Mesodermal cell (in vitro differentiated cells): ENCODE results near the gene EGLN2. TPM values are rescaled to one million over a fixed set of nuclear protein-coding genes. Genes with fewer than 3 reads are reported as not detected.

Experiments used
- H3K27ac ChIP-seq: 2 replicates; pipeline ENCODE4 v1.7.0; 2013; ENCODE audit warnings: mild to moderate bottlenecking, low read depth, low read length, moderate library complexity; ENCODE audit not compliant: severe bottlenecking
- H3K36me3 ChIP-seq: 2 replicates; pipeline ENCODE4 v1.7.1; 2013; ENCODE audit warnings: mild to moderate bottlenecking, low read length, moderate library complexity; ENCODE audit not compliant: control insufficient read depth, insufficient read depth
- H3K4me1 ChIP-seq: one replicate; pipeline ENCODE4 v1.7.1; 2013; ENCODE audit warnings: mild to moderate bottlenecking, low read length; ENCODE audit not compliant: insufficient read depth, control insufficient read depth, poor library complexity, severe bottlenecking
- H3K4me3 ChIP-seq: 2 replicates; pipeline ENCODE4 v1.7.0; 2013; ENCODE audit warnings: low read length, control low read depth, mild to moderate bottlenecking; ENCODE audit not compliant: insufficient read depth, poor library complexity, severe bottlenecking; ENCODE audit errors: extremely low read depth
- H3K9me3 ChIP-seq: 2 replicates; pipeline ENCODE4 v1.7.1; 2013; ENCODE audit warnings: mild to moderate bottlenecking, low read length, moderate library complexity; ENCODE audit not compliant: control insufficient read depth
- WGBS, 2 experiments: methylation state at CpG; one replicate each; pipeline ENCODE4 v1.1.5; 2013; ENCODE audit warnings: missing lambda C conversion rate in 2 of 2; ENCODE audit not compliant: insufficient coverage in 2 of 2; 5-methylcytosine and 5-hydroxymethylcytosine counted together
- polyA plus RNA-seq, 2 experiments: library from polyadenylated mRNA; stranded (reverse); fragments of 50-300 nt; gene quantifications; one replicate each; pipeline ENCODE4 v1.2.3, GENCODE V29; 2013

The EGLN2 gene
- 56.7 TPM for polyA plus RNA-seq (2013, experiment 1 of 2)
- polyA plus RNA-seq (2013, experiment 2 of 2): 46.4 TPM

DNA sequence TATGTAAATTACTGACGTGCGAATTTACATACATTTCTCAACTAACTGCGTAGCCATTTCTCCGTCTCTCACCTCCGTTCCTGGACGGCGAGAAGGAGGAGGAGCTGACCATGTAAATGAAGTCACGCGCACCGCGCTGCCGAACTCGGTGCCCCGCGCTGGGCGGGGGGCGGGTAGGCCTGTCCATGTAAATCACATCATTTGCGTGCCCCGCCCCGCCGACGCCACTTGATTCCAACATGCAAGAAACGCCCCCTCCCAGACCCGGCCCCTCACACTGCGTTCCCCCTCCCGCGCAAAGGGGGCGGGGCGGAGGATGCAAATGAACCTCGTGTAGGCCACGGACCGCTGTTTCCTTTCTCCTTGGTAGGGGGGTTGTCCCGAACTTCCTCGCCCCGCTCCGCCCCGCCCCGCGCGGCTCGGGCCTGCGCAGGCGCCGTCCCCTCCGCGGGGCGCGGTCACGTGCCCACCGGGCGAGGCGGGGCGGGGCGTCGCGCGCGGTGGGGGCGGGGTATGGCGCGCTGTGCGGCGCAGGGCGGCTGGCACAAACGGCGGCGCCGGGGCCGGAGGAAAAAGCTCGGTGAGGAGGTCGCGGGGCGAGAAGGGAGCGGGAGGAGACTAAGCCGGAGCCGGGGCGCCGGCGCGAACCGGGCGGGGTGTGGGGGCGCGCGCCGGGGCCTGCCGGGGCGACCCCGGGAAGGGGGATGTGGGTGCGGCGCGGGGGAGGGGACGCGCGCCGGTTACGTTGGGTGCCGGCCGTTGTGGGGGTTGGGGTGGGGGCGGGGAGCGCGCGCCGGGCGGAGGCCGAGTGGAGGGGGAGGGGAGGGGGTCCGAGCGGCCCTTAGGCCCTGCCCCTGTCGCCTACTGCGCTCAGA lies at the start of gene EGLN2:
Gene EGLN2 (plus strand): TSS at position 509 of the 875 bp plus-strand sequence. CDS start 1,382 bp downstream, outside the sequence.
- H3K36me3 ChIP-seq: peaks cover 40% of the 10 kb centered on the region
- H3K27ac ChIP-seq: peak within 1 kb of the TSS; percentile 90
- H3K4me1 ChIP-seq: peaks cover 39% of the 10 kb centered on the region
- 0% methylated on average over 10 to 46 of the region's 110 CpGs for WGBS, 2 experiments
- H3K4me3 ChIP-seq: peak within 1 kb of the TSS; percentile 73
- no peaks in the 10 kb centered on the region for H3K9me3 ChIP-seq

DNA sequence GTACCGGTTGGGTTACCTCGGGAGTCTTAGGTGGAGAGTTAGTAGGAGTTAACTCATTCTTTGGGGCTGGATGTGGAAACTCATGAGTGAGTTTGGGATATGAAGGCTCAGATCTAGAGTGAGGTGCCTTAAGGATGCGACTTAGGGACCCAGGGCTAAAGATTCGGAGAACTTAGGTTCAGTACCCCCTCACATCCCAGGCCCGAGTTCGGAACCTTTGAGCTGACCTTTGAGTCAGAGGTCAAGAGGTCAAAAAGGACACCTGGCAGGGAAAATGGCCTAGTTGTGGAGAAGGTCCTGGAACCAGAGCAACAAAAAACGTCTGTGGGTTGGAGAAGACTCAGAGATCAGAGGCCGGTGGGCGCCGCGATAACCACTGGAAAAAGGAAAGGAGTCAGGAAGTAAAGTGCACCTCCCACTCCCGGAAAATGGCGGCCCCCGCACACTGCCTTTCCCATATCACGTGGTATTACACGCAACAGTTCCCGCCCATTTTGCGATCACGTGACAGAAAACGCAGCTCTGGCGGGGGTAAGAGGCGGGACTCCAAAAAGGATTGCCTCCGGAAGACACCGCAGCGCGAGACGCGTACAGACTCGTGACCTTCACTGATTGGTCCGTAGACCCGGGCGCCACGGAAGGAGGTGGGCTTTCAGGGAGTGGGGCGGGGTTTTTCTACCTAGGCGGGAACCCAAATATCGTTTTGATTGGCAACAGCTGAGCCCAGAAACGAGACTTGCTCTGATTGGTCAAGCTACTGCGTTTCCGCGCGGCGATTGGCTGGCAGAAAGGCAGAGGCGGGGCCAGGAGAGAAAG lies 48.7 kb upstream of the EGLN2 start, which contains the start of gene ACTMAP:
Gene ACTMAP (minus strand): TSS at position 420 of the 816 bp plus-strand sequence. CDS start 674 bp downstream, outside the sequence.
- H3K4me3 ChIP-seq: peak within 1 kb of the TSS; percentile 92
- H3K4me1 ChIP-seq: peaks cover 28% of the 10 kb centered on the region
- 0 to 2% methylated on average over 37 to 42 of the region's 43 CpGs for WGBS, 2 experiments
- H3K27ac ChIP-seq: peak within 1 kb of the TSS; percentile 96
- H3K9me3 ChIP-seq: no peaks in the 10 kb centered on the region
- peaks cover 36% of the 10 kb centered on the region for H3K36me3 ChIP-seq

DNA sequence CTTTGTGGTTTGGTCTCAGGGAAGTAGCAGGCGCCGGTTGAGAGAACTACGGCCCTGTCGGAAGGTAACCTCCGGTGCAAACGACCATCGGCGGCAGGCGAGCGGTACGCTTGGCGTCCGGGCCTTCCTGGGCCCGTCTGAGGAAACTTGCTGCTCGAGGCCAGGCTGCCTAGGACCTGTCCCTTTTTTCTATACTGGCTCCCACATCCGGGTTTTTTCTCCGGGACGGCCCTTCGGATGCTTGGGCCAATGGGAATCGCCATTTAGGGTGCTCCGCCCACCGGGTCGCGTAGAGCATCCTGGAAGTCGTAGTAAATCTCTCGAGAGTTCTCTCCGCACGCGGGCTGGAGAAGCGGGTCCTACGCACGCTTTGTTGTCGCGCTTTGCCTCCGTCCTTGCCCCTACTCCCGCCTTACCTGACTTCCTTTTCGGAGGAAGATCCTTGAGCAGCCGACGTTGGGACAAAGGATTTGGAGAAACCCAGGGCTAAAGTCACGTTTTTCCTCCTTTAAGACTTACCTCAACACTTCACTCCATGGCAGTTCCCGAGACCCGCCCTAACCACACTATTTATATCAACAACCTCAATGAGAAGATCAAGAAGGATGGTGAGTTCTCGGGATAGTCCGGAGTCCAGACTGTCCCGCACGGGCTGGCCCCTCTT lies 48.0 kb upstream of the EGLN2 start, which contains the start of gene SNRPA:
Gene SNRPA (plus strand): TSS at position 330 of the 664 bp plus-strand sequence. CDS start 206 bp downstream, at position 536.
- WGBS, 2 experiments: 0% methylated on average over 42 to 43 of the region's 46 CpGs
- Histone ChIP-seq H3K9me3 (no peaks in the 10 kb centered on the region), H3K27ac (peak within 1 kb of the TSS; percentile 96), H3K4me3 (peak within 1 kb of the TSS; percentile 92), H3K36me3 (peaks cover 44% of the 10 kb centered on the region), H3K4me1 (peaks cover 27% of the 10 kb centered on the region)

DNA sequence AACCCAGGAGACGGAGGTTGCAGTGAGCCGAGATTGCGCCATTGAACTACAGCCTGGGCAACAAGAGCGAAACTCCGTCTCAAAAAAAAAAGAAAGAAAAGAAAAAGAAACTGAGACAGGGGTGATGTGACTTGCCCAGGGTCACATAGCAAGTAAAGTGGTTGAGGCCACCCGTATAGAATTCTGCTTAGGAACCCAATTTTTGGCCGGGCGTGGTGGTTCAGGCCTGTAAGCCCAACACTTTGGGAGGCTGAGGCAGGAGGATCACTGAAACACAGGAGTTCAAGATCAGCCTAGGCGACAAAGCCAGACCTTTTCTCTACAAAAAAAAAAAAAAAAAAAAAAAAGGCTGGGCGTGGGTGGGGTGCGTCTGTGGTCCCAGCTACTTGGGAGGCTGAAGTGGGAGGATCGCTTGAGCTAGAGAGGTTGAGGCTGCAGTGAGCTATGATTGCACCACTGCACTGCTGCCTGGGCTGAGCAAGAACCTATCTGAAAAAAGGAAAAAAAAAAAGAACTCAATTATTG lies 46.7 kb upstream of the EGLN2 start:
- Histone ChIP-seq H3K4me3 (peak overlapping the region; percentile 92), H3K9me3 (no peaks in the 10 kb centered on the region), H3K4me1 (peaks cover 36% of the 10 kb centered on the region), H3K36me3 (peaks cover 57% of the 10 kb centered on the region), H3K27ac (peak overlapping the region; percentile 23)
- 66 to 71% methylated on average over 8 of the region's 12 CpGs for WGBS, 2 experiments

DNA sequence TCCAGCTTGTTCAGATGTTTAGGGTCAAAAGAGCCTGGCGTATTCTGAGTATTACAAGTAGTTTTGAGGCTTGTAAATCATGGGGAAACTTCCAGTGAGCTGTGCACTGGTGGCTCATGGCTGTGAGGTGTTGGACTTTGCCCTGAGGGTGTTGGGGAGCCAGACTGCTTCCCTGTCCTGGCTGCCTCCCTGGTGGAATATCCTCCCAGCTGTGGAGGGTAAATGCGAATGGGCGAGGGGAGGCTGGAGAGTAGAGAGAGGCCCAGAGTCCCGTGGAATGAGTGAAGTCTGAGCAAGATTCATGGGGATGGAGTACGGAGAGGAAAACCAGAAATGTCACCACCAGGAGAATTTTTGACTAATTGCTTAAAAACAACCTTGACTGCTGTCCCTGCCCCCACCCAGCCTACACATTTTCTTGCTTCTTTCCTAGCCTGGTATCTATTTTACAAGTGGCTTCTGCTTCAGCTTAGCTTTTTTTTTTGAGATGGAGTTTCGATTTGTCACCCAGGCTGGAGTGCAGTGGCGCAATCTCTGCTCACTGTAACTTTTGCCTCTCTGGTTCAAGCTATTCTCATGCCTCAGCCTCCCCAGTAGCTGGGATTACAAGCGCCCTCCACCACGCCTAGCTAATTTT lies 44.3 kb upstream of the EGLN2 start:
- WGBS, 2 experiments: 92 to 100% methylated on average over 4 to 7 of the region's 9 CpGs
- H3K27ac ChIP-seq: no peak overlapping the region
- no peaks in the 10 kb centered on the region for H3K9me3 ChIP-seq
- no peak overlapping the region for H3K4me3 ChIP-seq
- peaks cover 26% of the 10 kb centered on the region for H3K4me1 ChIP-seq
- peaks cover 71% of the 10 kb centered on the region for H3K36me3 ChIP-seq

DNA sequence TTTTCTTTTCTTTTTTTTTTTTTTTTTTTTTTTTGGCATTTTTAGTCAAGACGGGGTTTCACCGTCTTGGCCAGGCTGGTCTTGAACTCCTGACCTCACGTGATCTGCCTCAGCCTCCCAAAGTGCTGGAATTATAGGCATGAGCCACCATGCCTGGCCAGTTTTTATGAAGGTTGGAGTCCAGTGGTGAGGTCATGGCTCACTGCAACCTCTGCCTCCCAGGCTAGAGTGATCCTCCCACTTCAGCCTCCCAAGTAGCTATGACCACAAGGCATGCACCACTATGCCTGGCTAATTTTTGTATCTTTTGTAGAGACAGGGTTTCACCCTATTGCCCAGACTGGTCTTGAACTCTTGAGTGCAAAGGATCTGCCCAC lies 43.8 kb upstream of the EGLN2 start:
- Histone ChIP-seq H3K4me1 (peaks cover 23% of the 10 kb centered on the region), H3K27ac (no peak overlapping the region), H3K36me3 (peaks cover 76% of the 10 kb centered on the region), H3K9me3 (no peaks in the 10 kb centered on the region), H3K4me3 (no peak overlapping the region)
- 100% methylated on average over 1 to 2 of the region's 3 CpGs for WGBS, 2 experiments

- no peak overlapping the region for H3K27ac ChIP-seq
- H3K36me3 ChIP-seq: peaks cover 81% of the 10 kb centered on the region
- WGBS, 2 experiments: 95 to 100% methylated on average over 4 to 6 of the region's 8 CpGs
Measured at GRCh38 chr19:40755791-40756190, 43.2 kb upstream of the EGLN2 start.

GRCh38 chr19:40756502-40757110 lies 42.4 kb upstream of the EGLN2 start:
- 94 to 97% methylated on average over 7 to 10 of the region's 11 CpGs for WGBS, 2 experiments
- Histone ChIP-seq H3K4me1 (peaks cover 23% of the 10 kb centered on the region), H3K27ac (no peak overlapping the region), H3K9me3 (no peaks in the 10 kb centered on the region), H3K36me3 (peaks cover 89% of the 10 kb centered on the region), H3K4me3 (no peak overlapping the region)

More at GRCh38 chr19:40755791-40756190, 43.2 kb upstream of the EGLN2 start:
- Histone ChIP-seq H3K9me3 (no peaks in the 10 kb centered on the region), H3K4me3 (no peak overlapping the region), H3K4me1 (peaks cover 23% of the 10 kb centered on the region)

- peaks cover 23% of the 10 kb centered on the region for H3K4me1 ChIP-seq
Measured at GRCh38 chr19:40758491-40758890, 40.5 kb upstream of the EGLN2 start.

More at GRCh38 chr19:40758491-40758890, 40.5 kb upstream of the EGLN2 start:
- no peak overlapping the region for H3K4me3 ChIP-seq
- H3K27ac ChIP-seq: no peak overlapping the region
- 100% methylated on average over 3 of the region's 3 CpGs; no CpG with 5 or more reads in 1 of the 2 experiments for WGBS, 2 experiments
- no peaks in the 10 kb centered on the region for H3K9me3 ChIP-seq
- H3K36me3 ChIP-seq: peaks cover 92% of the 10 kb centered on the region
